Osteocyte (in vitro differentiated cells): ENCODE data around the gene ARHGAP12. TPM values are rescaled to one million over a fixed set of nuclear protein-coding genes. Genes with fewer than 3 reads are reported as not detected.
A peak's percentile ranks its signal among the peaks of the same experiment; 100 is the strongest.

ENCODE experiments used
- DNase-seq: peaks from one replicate; pipeline ENCODE4 v3.0.0; 2021; ENCODE audit warnings: mixed read lengths; ENCODE audit not compliant: unreplicated experiment; ENCODE audit errors: extremely low spot score
- H3K27ac Mint-ChIP-seq: one replicate; pipeline ENCODE4 v1.8.0; 2021; ENCODE audit warnings: mild to moderate bottlenecking, mixed read lengths; ENCODE audit not compliant: unreplicated experiment
- H3K27me3 Mint-ChIP-seq: one replicate; pipeline ENCODE4 v1.8.0; 2021; ENCODE audit warnings: mixed read lengths; ENCODE audit not compliant: unreplicated experiment
- H3K36me3 Mint-ChIP-seq: one replicate; pipeline ENCODE4 v1.8.0; 2021; ENCODE audit warnings: mixed read lengths; ENCODE audit not compliant: unreplicated experiment
- H3K4me1 Mint-ChIP-seq: one replicate; pipeline ENCODE4 v1.8.0; 2021; ENCODE audit warnings: mixed read lengths; ENCODE audit not compliant: unreplicated experiment
- H3K4me3 Mint-ChIP-seq: one replicate; pipeline ENCODE4 v1.8.0; 2021; ENCODE audit warnings: mild to moderate bottlenecking, moderate library complexity, mixed read lengths; ENCODE audit not compliant: unreplicated experiment
- H3K9me3 Mint-ChIP-seq: one replicate; pipeline ENCODE4 v1.8.0; 2021; ENCODE audit warnings: mixed read lengths; ENCODE audit not compliant: unreplicated experiment
- total RNA-seq: library from RNA; stranded (reverse); gene quantifications from 2 replicates; pipeline ENCODE4 v1.2.1, GENCODE V29; 2021
- TF ChIP-seq, protein P1 (sequence below): fragments of 200-600 bp; sonication (generic); IDR thresholded peaks from 2 replicates; pipeline ENCODE4 v1.5.0; 2021; ENCODE audit warnings: antibody characterized with exemption, mild to moderate bottlenecking, moderate library complexity

The ARHGAP12 gene
- total RNA-seq, 1 donor from 2014 or later: 18.8 TPM

DNA sequence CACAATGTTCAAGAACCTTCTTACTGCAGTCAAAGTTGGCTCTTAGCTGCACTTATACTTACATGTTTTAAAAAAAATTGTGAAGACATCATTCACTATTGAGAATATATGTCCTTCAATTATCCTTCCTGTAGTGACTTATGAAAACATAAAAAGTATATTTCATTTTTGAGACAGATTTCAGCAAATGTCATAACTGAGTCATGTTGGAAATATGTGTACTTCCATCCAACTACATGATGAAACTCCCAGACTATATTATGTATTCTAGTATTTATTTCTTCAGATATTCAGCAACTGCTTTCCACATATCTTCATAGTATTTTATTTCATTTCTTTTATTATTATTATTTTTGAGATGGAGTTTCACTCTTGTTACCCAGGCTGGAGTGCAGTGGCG, 160.2 kb downstream of the ARHGAP12 start:
- Mint-ChIP-seq H3K4me3 (no peak overlapping the region), H3K27me3 (no peaks in the 10 kb centered on the region), H3K36me3 (no peaks in the 10 kb centered on the region), H3K27ac (peak overlapping the region; percentile 91), H3K4me1 (peaks cover 29% of the 10 kb centered on the region), H3K9me3 (peaks cover 2% of the 10 kb centered on the region)
- TF ChIP-seq, protein P1, sequence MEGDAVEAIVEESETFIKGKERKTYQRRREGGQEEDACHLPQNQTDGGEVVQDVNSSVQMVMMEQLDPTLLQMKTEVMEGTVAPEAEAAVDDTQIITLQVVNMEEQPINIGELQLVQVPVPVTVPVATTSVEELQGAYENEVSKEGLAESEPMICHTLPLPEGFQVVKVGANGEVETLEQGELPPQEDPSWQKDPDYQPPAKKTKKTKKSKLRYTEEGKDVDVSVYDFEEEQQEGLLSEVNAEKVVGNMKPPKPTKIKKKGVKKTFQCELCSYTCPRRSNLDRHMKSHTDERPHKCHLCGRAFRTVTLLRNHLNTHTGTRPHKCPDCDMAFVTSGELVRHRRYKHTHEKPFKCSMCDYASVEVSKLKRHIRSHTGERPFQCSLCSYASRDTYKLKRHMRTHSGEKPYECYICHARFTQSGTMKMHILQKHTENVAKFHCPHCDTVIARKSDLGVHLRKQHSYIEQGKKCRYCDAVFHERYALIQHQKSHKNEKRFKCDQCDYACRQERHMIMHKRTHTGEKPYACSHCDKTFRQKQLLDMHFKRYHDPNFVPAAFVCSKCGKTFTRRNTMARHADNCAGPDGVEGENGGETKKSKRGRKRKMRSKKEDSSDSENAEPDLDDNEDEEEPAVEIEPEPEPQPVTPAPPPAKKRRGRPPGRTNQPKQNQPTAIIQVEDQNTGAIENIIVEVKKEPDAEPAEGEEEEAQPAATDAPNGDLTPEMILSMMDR: no peak
- DNase-seq: no peak

DNA sequence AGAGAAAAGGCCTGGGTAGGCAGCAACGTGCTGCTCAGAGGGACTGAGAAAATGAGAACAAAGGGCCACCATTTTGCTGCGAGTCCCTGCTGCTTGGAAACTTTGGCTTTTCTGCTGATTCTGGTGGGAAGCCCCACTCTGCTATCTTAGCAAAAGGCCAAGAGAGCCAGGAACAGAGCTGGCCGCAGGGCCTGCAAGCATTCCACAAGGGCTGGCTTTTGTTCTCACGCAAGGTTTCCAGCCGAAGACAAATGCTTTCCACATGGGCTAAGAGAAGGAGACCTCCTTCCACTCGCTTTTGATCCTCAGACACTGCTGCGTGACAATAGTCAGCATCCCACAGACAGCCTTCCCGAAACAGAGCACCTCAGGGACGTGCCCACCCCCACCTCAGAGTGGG, 163.1 kb downstream of the ARHGAP12 start:
- Mint-ChIP-seq H3K4me3 (no peak overlapping the region), H3K9me3 (peaks cover 2% of the 10 kb centered on the region), H3K27me3 (no peaks in the 10 kb centered on the region), H3K27ac (peak overlapping the region; percentile 32), H3K4me1 (peaks cover 29% of the 10 kb centered on the region), H3K36me3 (no peaks in the 10 kb centered on the region)
- no peak for DNase-seq
- TF ChIP-seq, protein P1: no peak

DNA sequence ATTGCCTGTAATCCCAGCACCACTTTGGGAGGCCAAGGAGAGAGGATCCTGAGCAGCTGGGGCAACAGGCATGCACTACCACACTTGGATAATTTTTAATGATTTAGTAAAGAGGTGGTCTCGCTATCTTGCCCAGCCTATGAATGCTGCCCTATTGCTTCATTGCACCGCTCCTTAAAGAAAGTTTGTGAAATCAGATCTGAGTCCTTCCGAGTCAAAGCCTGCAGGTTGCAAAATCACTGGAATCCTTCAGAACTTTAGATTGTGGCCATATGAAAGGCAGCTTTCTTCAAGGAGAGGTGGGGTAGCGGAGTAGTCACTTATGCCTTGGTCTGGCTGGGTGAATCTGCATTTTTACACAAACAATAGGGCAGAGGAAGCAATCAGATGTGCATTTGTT, 166.3 kb downstream of the ARHGAP12 start:
- TF ChIP-seq, protein P1: no peak
- no peak overlapping the region for H3K27ac Mint-ChIP-seq
- no peak for DNase-seq
- H3K4me3 Mint-ChIP-seq: no peak overlapping the region
- peaks cover 12% of the 10 kb centered on the region for H3K4me1 Mint-ChIP-seq
- no peaks in the 10 kb centered on the region for H3K36me3 Mint-ChIP-seq
- H3K9me3 Mint-ChIP-seq: no peaks in the 10 kb centered on the region
- H3K27me3 Mint-ChIP-seq: no peaks in the 10 kb centered on the region

DNA sequence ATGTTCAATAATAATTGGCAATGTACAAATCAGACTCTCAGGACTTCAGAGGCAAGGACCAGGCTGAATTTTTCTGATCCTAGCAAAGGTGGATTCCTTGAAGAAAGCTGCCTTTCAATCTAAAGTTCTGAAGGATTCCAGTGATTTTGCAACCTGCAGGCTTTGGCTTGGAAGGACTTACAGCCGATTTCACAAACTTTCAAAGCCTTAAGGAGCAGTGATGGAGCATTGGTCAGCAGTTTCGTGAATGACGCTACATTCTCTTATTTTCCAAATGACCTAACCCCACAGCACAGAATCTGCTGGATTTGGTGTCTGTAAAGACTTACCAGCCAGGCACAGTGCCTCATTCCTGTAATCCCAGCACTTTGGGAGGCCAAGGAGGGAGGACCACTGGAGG, 167.5 kb downstream of the ARHGAP12 start:
- Mint-ChIP-seq H3K4me1 (peaks cover 9% of the 10 kb centered on the region), H3K27ac (peak overlapping the region; percentile 91), H3K9me3 (no peaks in the 10 kb centered on the region), H3K36me3 (no peaks in the 10 kb centered on the region), H3K4me3 (no peak overlapping the region), H3K27me3 (no peaks in the 10 kb centered on the region)
- TF ChIP-seq, protein P1: no peak
- no peak for DNase-seq

DNA sequence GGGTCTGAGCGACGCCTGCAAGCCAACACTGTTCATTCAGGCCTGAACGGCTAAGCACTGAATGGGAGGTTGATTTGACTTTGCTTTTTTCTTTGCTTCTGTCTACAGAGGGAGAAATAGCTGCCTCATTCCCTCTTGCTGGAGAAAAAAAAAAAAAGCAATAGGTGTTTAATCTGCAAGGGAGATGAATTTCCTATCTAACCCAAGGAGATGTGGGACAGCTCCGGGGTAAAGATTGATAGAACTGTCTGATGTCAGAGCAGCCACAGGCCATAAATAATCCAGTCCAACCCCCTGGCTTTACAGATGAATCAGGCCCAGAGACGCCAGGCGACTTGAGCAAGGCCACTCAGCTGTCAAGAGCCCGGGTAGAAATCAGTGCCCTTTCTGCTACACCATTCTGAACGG, 168.0 kb downstream of the ARHGAP12 start:
- DNase-seq: no peak
- peak overlapping the region; percentile 91 for H3K27ac Mint-ChIP-seq
- H3K4me1 Mint-ChIP-seq: peaks cover 11% of the 10 kb centered on the region

More for the DNA sequence above, 168.0 kb downstream of the ARHGAP12 start:
- Mint-ChIP-seq H3K4me3 (peak overlapping the region; percentile 75), H3K9me3 (no peaks in the 10 kb centered on the region), H3K36me3 (no peaks in the 10 kb centered on the region), H3K27me3 (no peaks in the 10 kb centered on the region)
- TF ChIP-seq, protein P1: no peak
